HG03442 (cell line): ENCODE results near the gene ECHDC1.
"Not testable (repeated sequence)": the region's sequence is repeated elsewhere in the genome, so short reads cannot be mapped to it uniquely, and the experiment has no call there.

ENCODE experiments used
- ATAC-seq: cut with Tn5 transposase; IDR thresholded peaks from one replicate; pipeline ENCODE4 v1.9.1; 2021; ENCODE audit warnings: mild to moderate bottlenecking, moderate library complexity; ENCODE audit not compliant: unreplicated experiment

ECHDC1 gene

GRCh38 chr6:127343809-127344659 lies 625 bp upstream of the ECHDC1 start:
- ATAC-seq = no peak

- no peak for ATAC-seq
These were observed 988 bp downstream of the ECHDC1 start for GRCh38 chr6:127342296-127342945.

- peak; percentile 23 for ATAC-seq
These were observed 1.8 kb downstream of the ECHDC1 start for GRCh38 chr6:127341471-127342202.

GRCh38 chr6:127340171-127340570 lies 3.2 kb downstream of the ECHDC1 start:
- no peak for ATAC-seq

- ATAC-seq = no peak
These were observed 4.5 kb downstream of the ECHDC1 start for GRCh38 chr6:127338936-127339335.

- no peak for ATAC-seq
These were observed 10.9 kb downstream of the ECHDC1 start for GRCh38 chr6:127332383-127332961.

GRCh38 chr6:127331256-127331655 lies 12.2 kb downstream of the ECHDC1 start:
- not testable (repeated sequence) for ATAC-seq

GRCh38 chr6:127328043-127328609 lies 15.3 kb downstream of the ECHDC1 start:
- no peak for ATAC-seq

- no peak for ATAC-seq
These were observed 23.7 kb downstream of the ECHDC1 start for GRCh38 chr6:127319686-127320085.

GRCh38 chr6:127317388-127318128 lies 25.9 kb downstream of the ECHDC1 start:
- ATAC-seq = no peak

GRCh38 chr6:127305741-127306140 lies 37.7 kb downstream of the ECHDC1 start:
- no peak for ATAC-seq

GRCh38 chr6:127303917-127304316 lies 39.5 kb downstream of the ECHDC1 start:
- no peak for ATAC-seq

- peak; percentile 76 for ATAC-seq
These were observed 40.4 kb downstream of the ECHDC1 start for GRCh38 chr6:127302728-127303660.

- no peak for ATAC-seq
These were observed 42.2 kb downstream of the ECHDC1 start for GRCh38 chr6:127301199-127301700.

- ATAC-seq = no peak
These were observed 43.0 kb downstream of the ECHDC1 start for GRCh38 chr6:127300411-127300810.

- no peak for ATAC-seq
These were observed 43.7 kb downstream of the ECHDC1 start for GRCh38 chr6:127299522-127300240.

- ATAC-seq = no peak
These were observed 44.9 kb downstream of the ECHDC1 start for GRCh38 chr6:127298475-127298874.

- no peak for ATAC-seq
These were observed 45.8 kb downstream of the ECHDC1 start for GRCh38 chr6:127297502-127298070.
